Right lobe of liver (tissue), 4 donors: ENCODE data around the gene MPHOSPH9.

Experiments used
- POLR2A ChIP-seq: fragments of 450-650 bp; IDR thresholded peaks from one replicate; pipeline ENCODE4 v1.6.1; 2017; ENCODE audit warnings: antibody characterized with exemption, mild to moderate bottlenecking
- TF ChIP-seq, protein P1 (sequence below), 4 donors: fragments of 200-600 bp in 3 of 4; fragments of 450-650 bp in 1 of 4; IDR thresholded peaks; one replicate each; pipeline versions ENCODE4 v1.5.1 to v1.8.0; 2016 to 2022; ENCODE audit warnings: antibody characterized with exemption in 4 of 4, mild to moderate bottlenecking in 2 of 4
- donor health status: DM: no; HTN: no; CAD: no.
- donor health status: DM: no; HTN: no; CAD: no.
- donor health status: DM: no; HTN: yes; CAD: no.

- TF ChIP-seq, protein P1, sequence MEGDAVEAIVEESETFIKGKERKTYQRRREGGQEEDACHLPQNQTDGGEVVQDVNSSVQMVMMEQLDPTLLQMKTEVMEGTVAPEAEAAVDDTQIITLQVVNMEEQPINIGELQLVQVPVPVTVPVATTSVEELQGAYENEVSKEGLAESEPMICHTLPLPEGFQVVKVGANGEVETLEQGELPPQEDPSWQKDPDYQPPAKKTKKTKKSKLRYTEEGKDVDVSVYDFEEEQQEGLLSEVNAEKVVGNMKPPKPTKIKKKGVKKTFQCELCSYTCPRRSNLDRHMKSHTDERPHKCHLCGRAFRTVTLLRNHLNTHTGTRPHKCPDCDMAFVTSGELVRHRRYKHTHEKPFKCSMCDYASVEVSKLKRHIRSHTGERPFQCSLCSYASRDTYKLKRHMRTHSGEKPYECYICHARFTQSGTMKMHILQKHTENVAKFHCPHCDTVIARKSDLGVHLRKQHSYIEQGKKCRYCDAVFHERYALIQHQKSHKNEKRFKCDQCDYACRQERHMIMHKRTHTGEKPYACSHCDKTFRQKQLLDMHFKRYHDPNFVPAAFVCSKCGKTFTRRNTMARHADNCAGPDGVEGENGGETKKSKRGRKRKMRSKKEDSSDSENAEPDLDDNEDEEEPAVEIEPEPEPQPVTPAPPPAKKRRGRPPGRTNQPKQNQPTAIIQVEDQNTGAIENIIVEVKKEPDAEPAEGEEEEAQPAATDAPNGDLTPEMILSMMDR (IDR thresholded peaks at IDR 0.05) = no peak
- TF ChIP-seq POLR2A = no peak
Observed at GRCh38 chr12:123245678-123246077, 12.7 kb upstream of the MPHOSPH9 start.
